Muscle layer of duodenum (tissue), 2 donors: ENCODE results near the gene PAQR5.
"Not testable (repeated sequence)": the region's sequence is repeated elsewhere in the genome, so short reads cannot be mapped to it uniquely, and the experiment has no call there.

Experiments
- H3K27ac ChIP-seq: one replicate; pipeline ENCODE4 v1.7.0; 2013; ENCODE audit warnings: mild to moderate bottlenecking, low read length
- H3K27me3 ChIP-seq: one replicate; pipeline ENCODE4 v1.7.0; 2013; ENCODE audit warnings: low read depth, mild to moderate bottlenecking, control low read depth, low read length
- H3K36me3 ChIP-seq, 2 donors: one replicate each; pipeline ENCODE4 v1.7.0; 2013; ENCODE audit warnings: low read length in 2 of 2, control low read depth in 1 of 2, mild to moderate bottlenecking in 1 of 2; ENCODE audit not compliant: insufficient read depth in 2 of 2, control insufficient read depth in 1 of 2
- H3K4me1 ChIP-seq, 2 donors: one replicate each; pipeline ENCODE4 v1.7.0; 2013; ENCODE audit warnings: low read length in 2 of 2, mild to moderate bottlenecking in 2 of 2, control low read depth in 1 of 2, moderate library complexity in 1 of 2; ENCODE audit not compliant: insufficient read depth in 2 of 2, control insufficient read depth in 1 of 2
- H3K4me3 ChIP-seq, 2 donors: one replicate each; pipeline ENCODE4 v1.7.0; 2013; ENCODE audit warnings: low read length in 2 of 2, low read depth in 1 of 2, mild to moderate bottlenecking in 1 of 2
- H3K9me3 ChIP-seq, 2 donors: one replicate each; pipeline ENCODE4 v1.7.0; 2013; ENCODE audit warnings: low read length in 2 of 2, control low read depth in 1 of 2, mild to moderate bottlenecking in 1 of 2; ENCODE audit not compliant: control insufficient read depth in 1 of 2
- donor health status: healthy.

The PAQR5 gene

DNA sequence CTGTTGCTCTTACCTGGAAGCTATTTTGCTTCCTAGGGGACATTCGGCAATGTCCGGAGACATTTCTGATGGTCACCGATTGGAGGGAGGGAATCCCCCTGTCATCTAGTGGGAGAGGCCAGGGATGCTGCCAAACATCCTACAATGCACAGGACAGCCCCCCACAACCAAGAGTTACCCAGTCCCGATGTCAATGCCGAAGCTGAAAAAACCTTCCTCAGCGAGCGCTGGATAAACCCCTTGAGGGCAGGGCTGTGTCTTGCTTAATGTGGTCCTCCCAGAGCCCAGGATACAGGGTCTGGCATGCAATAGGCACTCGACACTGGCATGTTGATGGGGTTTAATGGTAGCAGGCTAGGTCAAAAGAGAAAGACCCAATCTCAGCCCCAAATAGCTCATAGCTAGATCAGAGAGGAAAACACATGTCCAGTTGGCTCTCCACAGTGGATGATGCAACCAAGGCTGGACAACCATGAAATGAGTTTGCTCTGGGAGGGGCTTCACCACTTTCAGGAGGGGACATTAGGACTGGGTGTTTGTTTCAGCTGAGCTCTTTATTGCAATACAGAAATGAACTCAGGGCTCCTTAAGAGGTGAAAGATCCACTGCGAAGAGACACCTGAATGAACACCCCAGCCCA lies 16.5 kb upstream of the PAQR5 start:
- Histone ChIP-seq H3K4me1 (no peaks in the 10 kb centered on the region), H3K9me3 (no peaks in the 10 kb centered on the region), H3K27ac (no peak overlapping the region)

DNA sequence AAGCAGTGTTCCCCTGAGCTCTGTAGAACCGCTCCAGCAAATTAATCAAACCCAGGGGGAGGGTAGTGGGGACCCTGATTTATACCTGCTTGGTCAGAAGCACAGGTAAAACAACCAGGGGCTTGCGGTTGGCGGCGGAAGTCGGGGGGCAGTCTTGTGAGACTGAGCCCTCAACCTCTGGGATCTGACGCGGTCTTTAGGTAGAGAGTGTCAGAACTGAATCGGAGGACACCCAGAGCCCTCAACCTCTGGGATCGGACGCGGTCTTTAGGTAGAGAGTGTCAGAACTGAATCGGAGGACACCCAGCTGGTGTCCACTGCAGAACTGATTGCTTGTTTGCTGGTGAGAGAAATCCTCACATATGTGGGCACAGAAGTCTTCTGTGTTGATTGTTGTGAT lies 12.9 kb upstream of the PAQR5 start:
- H3K36me3 ChIP-seq = no peaks in the 10 kb centered on the region
- no peaks in the 10 kb centered on the region for H3K27me3 ChIP-seq
- no peak overlapping the region for H3K27ac ChIP-seq
- H3K4me3 ChIP-seq = no peak overlapping the region
- H3K4me1 ChIP-seq = no peaks in the 10 kb centered on the region
- H3K9me3 ChIP-seq = no peaks in the 10 kb centered on the region

More for the DNA sequence above, 16.5 kb upstream of the PAQR5 start:
- Histone ChIP-seq H3K27me3 (no peaks in the 10 kb centered on the region), H3K4me3 (no peak overlapping the region), H3K36me3 (no peaks in the 10 kb centered on the region)

DNA sequence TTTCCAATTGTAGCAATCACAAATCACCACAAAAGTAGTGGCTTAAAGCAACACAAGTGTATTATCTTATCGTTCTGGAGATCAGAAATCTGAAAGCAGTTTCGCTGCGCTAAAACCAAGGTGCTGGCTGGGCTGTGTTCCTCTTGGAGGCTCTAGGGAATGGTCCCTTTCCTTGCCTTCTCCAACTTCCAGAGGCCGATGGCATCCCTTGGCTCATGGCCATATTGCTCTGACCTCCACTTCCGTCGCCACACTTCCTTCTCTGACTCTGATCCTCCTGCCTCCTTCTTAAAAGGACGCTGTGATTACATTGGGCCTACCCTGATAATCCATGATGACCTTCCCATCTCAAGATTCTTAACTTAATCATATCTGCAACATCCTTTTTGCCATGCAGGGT lies 10.7 kb upstream of the PAQR5 start:
- no peak overlapping the region for H3K4me3 ChIP-seq
- no peaks in the 10 kb centered on the region for H3K36me3 ChIP-seq
- H3K4me1 ChIP-seq = no peaks in the 10 kb centered on the region
- no peaks in the 10 kb centered on the region for H3K9me3 ChIP-seq
- no peak overlapping the region for H3K27ac ChIP-seq
- no peaks in the 10 kb centered on the region for H3K27me3 ChIP-seq

DNA sequence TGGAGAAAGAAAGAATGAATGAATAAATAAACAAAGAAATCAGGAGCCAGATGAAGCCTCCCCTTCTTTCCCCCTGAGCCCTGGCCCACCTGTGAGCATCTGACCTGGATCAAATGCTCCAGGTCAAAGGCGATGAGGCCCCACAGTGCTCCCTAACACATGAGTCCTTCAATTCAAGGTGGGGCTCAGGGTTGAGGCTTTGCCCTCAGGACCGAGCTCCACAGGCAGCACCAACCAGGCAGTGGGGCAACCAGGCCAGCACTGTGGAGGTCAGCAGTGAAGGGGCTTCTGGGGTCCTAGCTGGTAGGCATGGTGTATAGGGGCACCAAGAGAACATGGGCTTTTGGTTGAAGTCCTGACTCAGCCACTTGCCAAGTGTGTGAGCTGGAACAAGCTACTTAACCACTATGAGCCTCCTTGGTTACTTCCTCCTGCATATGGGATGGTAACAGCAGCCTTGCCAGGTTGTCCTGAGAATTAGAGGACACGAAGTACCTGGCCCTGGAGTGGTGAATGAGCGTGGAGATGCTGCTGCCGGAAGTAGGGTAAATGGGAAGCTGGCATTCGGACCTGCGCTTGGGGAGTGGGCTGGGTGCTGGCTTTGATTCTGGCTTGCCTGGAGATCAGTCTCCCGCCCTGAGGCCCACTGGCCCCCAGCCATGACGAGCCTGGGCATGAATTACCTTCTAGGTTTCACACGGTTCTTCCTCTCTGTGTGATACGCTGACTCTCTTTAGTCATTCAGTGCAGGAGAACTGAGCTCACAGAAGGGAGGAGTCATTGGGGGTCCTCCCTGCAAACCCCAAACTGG lies 10.0 kb upstream of the PAQR5 start:
- H3K27ac ChIP-seq = no peak overlapping the region
- H3K4me3 ChIP-seq = no peak overlapping the region
- H3K9me3 ChIP-seq = no peaks in the 10 kb centered on the region
- no peaks in the 10 kb centered on the region for H3K4me1 ChIP-seq
- H3K27me3 ChIP-seq = no peaks in the 10 kb centered on the region
- H3K36me3 ChIP-seq = no peaks in the 10 kb centered on the region

DNA sequence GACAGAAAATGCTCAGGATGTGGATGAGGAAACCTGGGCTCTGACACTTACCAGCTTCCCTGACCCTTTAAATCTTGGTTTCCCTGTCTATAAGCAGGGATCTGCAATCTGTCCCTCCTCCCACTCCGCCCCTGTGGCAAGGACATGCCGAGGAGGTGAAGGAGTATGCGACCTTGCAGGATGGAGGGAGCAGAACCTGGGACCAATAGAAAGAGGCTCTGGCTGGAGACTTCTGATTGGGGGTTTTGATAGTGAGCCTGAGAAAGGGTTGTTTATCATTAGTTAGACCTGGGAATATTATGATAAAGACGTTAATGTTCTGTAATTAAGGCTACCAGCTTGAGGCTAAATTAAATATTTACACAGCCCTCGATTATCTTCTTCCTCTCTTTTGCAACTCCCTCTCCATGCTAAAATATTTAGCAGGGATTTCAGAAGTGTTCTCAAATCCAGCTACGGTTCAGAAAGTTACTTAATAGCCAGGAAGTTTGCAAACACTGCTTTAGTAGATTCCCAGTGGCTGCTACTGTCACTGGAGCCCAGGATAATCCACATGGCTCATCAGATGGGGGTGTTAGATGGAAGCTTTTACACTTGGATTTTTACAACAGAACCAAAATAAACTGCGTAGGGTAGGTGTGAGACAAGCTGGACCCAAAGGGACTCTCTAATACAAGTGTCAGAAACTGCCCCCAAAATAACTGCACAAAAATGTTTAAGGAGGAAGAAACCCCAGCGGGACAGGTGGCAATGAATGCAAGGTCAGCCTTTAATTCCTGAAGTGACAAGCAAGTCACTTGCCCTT lies 9.2 kb upstream of the PAQR5 start:
- no peaks in the 10 kb centered on the region for H3K27me3 ChIP-seq
- H3K4me1 ChIP-seq = no peaks in the 10 kb centered on the region
- no peak overlapping the region for H3K27ac ChIP-seq
- no peak overlapping the region for H3K4me3 ChIP-seq
- H3K36me3 ChIP-seq = no peaks in the 10 kb centered on the region
- no peaks in the 10 kb centered on the region for H3K9me3 ChIP-seq

DNA sequence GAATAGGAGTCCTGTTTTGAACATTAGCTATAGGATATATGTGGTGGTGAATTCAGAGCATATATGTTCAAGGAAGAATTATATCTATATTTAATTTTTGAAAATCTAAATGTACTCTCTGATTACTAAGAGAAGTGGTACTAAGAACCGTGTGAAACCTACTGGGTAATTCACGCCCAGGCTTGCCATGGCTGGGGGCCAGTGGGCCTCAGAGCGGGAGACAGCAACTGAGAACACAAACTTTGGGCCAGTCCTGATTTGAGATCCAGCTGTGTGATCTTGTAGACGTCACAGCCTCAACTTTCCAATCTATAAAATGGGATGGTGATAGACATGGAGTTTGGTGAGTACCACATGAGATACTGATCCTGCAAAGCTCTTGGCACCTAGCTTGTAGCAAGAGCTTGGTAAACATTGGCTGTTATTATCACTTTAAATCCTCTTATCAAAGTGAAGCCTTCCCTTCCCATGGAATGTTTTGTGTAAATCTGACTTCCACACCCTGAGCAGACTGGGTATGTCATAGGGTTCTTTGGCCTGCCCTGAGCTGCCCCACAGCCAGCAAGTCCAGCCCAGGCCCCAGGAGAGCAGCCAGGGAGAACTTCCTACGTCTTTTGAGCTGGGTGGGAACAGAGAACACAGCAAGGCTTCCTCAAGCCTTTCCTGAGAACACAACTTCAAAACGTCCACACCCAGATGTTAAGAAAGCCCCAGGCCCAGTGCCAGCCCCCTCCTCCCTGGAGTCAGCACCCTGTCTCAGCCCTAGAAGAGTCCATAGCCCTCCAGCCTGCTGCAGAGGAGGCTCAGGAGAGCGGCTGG lies 8.2 kb upstream of the PAQR5 start:
- Histone ChIP-seq H3K27me3 (no peaks in the 10 kb centered on the region), H3K9me3 (peaks cover 0 to 4% of the 10 kb centered on the region in 2 donors), H3K4me1 (no peaks in the 10 kb centered on the region), H3K27ac (no peak overlapping the region), H3K36me3 (no peaks in the 10 kb centered on the region), H3K4me3 (no peak overlapping the region)

DNA sequence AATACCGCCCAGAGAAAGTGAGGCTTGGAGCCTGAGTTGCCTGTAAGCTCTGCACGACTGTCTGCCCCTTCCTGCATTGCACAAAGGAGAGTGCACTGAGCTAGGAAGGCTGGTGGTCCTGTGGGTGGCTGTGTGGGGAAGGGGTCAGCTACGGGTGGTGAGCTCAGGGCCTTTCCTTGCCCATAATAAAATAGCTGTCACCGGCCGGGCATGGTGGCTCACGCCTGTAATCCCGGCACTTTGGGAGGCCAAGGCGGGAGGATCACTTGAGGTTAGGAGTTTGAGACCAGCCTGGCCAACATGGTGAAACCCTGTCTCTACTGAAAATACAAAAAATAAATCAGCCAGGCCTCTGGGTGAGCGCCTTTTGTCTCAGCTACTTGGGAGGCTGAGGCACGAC lies 7.1 kb upstream of the PAQR5 start:
- H3K4me3 ChIP-seq, H3K27ac ChIP-seq, H3K9me3 ChIP-seq, H3K4me1 ChIP-seq, H3K36me3 ChIP-seq, H3K27me3 ChIP-seq: not testable (repeated sequence)

DNA sequence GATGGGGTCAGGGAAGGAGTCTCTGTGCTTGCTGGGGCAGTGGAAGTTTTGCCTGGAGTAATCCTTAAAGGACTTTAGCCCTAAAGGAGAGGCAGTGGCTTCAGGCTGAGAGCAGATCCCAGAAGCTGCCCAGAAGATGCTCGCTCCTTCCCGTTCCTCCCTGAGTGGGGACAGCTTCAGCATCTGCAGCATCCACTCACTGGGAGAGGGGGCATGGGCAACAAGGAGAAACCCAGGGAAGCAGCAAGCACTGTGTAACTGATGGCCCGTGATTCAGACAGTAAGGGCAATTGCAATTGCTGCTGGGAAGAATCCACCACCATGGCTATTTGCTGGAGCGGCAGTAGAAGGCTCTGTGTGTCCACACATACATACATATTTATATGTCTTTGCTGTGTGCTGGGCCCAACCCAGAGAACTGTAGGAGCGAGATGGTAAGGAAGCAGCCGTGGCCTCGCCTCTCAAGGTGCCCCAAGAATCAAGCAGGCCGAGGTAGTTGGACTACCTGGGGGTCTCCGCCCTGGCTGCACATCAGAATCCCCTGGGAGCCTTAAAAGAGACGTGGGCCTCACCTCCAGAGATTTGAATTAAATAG lies 5.8 kb upstream of the PAQR5 start:
- Histone ChIP-seq H3K36me3 (no peaks in the 10 kb centered on the region), H3K4me3 (no peak overlapping the region), H3K4me1 (no peaks in the 10 kb centered on the region), H3K9me3 (peaks cover 0 to 4% of the 10 kb centered on the region in 2 donors), H3K27ac (no peak overlapping the region), H3K27me3 (peaks cover 5% of the 10 kb centered on the region)

DNA sequence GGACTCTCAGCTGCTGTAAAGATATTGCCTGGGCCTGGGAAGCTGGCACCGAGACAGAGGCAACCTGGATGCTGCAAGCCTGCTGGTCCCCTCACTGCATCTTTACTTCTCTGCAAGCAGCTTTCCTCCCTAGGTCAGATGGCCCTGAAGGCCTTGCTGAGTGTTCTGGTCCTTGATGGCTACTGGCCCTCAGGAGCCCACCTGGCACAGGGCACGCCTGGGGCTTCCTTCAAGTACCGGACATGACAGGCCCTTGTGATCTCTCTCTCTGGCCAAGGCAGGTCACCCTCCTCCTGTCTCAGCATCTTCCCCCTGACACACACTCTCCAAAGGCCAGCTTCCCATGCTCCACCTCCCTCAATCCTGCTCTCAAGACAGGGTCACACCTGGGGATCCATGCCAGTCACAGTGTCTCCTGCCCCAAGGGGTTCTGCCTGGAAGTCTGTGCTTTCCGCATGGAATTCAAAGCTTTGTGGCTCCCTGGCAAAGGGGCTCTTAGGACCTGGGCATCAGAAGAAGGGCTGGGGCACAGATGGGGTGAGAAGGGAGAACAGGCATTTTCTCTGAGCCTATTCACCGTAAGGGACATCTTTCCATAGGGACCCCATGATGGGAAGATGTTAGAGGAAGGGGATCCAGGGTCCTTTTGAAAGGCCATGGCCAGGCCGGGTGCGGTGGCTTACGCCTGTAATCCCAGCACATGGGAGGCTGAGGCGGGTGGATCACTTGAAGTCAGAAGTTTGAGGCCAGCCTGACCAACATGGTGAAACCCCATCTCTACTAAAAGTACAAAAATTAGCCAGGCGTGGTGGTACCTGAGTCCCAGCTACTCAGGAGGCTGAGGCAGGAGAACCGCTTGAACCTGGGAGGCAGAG lies 4.7 kb upstream of the PAQR5 start:
- H3K4me3 ChIP-seq = no peak overlapping the region
- H3K9me3 ChIP-seq = peaks cover 0 to 4% of the 10 kb centered on the region in 2 donors
- peaks cover 5% of the 10 kb centered on the region for H3K27me3 ChIP-seq
- H3K27ac ChIP-seq = no peak overlapping the region
- H3K36me3 ChIP-seq = no peaks in the 10 kb centered on the region
- H3K4me1 ChIP-seq = peaks cover 0 to 7% of the 10 kb centered on the region in 2 donors

DNA sequence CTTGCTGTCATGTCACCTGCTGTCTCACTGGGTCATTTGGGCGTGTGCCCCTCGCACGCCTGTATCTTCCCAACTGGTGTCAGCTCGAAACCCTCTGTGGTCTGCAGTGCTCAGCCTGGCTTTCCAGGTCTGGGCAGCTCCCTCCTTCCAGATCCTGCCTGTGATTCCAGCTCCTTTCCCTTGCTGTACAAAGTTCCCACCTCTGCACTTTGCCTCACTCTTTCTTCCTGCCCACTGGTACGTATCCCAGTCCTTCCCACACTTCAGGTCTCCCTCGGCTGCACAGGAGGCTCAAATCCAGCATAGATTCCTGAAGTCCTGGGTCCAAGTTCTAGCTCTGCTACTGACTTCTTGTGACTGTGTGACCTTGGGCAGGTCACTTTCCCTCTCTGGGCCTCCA lies 2.1 kb upstream of the PAQR5 start:
- Histone ChIP-seq H3K27me3 (peaks cover 12% of the 10 kb centered on the region), H3K36me3 (no peaks in the 10 kb centered on the region), H3K9me3 (peaks cover 0 to 4% of the 10 kb centered on the region in 2 donors), H3K4me1 (peaks cover 0 to 13% of the 10 kb centered on the region in 2 donors), H3K27ac (no peak overlapping the region), H3K4me3 (no peak overlapping the region)
